HEK293 (cell line): ENCODE data around the gene NIT2.

Source experiments
- GLIS1 ChIP-seq: fragments of 450-650 bp; formaldehyde crosslinking; IDR thresholded peaks from 2 replicates; pipeline ENCODE4 v1.5.1; 2016; ENCODE audit warnings: missing biosample characterization, missing genetic modification characterization
- YY1 ChIP-seq: fragments of 450-650 bp; formaldehyde crosslinking; IDR thresholded peaks from 2 replicates; pipeline ENCODE4 v1.5.1; 2018; ENCODE audit warnings: missing biosample characterization, missing genetic modification characterization
- ZBTB1 ChIP-seq: fragments of 450-650 bp; formaldehyde crosslinking; IDR thresholded peaks from 2 replicates; pipeline ENCODE4 v1.5.1; 2016; ENCODE audit warnings: missing biosample characterization, missing genetic modification characterization
- ZNF10 ChIP-seq: fragments of 450-650 bp; formaldehyde crosslinking; IDR thresholded peaks from 2 replicates; pipeline ENCODE4 v1.5.1; 2017; ENCODE audit warnings: missing biosample characterization, missing genetic modification characterization
- ZNF184 ChIP-seq: fragments of 450-650 bp; IDR thresholded peaks from 2 replicates; pipeline ENCODE4 v1.5.1; 2018; ENCODE audit warnings: missing biosample characterization, mild to moderate bottlenecking, missing genetic modification characterization
- ZNF239 ChIP-seq: fragments of 450-650 bp; formaldehyde crosslinking; IDR thresholded peaks from 2 replicates; pipeline ENCODE4 v1.5.1; 2016; ENCODE audit warnings: missing biosample characterization, missing genetic modification characterization
- ZNF404 ChIP-seq: fragments of 450-650 bp; formaldehyde crosslinking; IDR thresholded peaks from 2 replicates; pipeline ENCODE4 v1.5.1; 2017; ENCODE audit warnings: missing biosample characterization, missing genetic modification characterization
- ZNF510 ChIP-seq: fragments of 450-650 bp; formaldehyde crosslinking; IDR thresholded peaks from 2 replicates; pipeline ENCODE4 v1.5.1; 2018; ENCODE audit warnings: mild to moderate bottlenecking, missing genetic modification characterization, missing biosample characterization; ENCODE audit not compliant: insufficient replicate concordance
- ZNF768 ChIP-seq: fragments of 450-650 bp; formaldehyde crosslinking; IDR thresholded peaks from 2 replicates; pipeline ENCODE4 v1.5.1; 2018; ENCODE audit warnings: missing biosample characterization, mild to moderate bottlenecking, missing genetic modification characterization
- TF ChIP-seq, protein P1 (sequence below): fragments of 450-650 bp; formaldehyde crosslinking; IDR thresholded peaks from 2 replicates; pipeline ENCODE4 v1.5.1; 2016; ENCODE audit warnings: missing biosample characterization, missing genetic modification characterization

GRCh38 chr3:100295089-100295488 is 39.5 kb upstream of the NIT2 start:
- no peak for TF ChIP-seq ZNF768
- no peak for TF ChIP-seq YY1 (tag by site-specific recombination)
- no peak for TF ChIP-seq ZBTB1 (tag by site-specific recombination)
- no peak for TF ChIP-seq GLIS1 (tag by site-specific recombination)
- TF ChIP-seq ZNF184: no peak
- TF ChIP-seq, protein P1, sequence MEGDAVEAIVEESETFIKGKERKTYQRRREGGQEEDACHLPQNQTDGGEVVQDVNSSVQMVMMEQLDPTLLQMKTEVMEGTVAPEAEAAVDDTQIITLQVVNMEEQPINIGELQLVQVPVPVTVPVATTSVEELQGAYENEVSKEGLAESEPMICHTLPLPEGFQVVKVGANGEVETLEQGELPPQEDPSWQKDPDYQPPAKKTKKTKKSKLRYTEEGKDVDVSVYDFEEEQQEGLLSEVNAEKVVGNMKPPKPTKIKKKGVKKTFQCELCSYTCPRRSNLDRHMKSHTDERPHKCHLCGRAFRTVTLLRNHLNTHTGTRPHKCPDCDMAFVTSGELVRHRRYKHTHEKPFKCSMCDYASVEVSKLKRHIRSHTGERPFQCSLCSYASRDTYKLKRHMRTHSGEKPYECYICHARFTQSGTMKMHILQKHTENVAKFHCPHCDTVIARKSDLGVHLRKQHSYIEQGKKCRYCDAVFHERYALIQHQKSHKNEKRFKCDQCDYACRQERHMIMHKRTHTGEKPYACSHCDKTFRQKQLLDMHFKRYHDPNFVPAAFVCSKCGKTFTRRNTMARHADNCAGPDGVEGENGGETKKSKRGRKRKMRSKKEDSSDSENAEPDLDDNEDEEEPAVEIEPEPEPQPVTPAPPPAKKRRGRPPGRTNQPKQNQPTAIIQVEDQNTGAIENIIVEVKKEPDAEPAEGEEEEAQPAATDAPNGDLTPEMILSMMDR (tag by site-specific recombination): no peak
- no peak for TF ChIP-seq ZNF510
- no peak for TF ChIP-seq ZNF239 (tag by site-specific recombination)
- no peak for TF ChIP-seq ZNF404 (tag by site-specific recombination)
- TF ChIP-seq ZNF10: no peak
